Mucosa of descending colon (tissue), 3 donors: Measurements from ENCODE around the gene ERBB4. TPM values are rescaled to one million over a fixed set of nuclear protein-coding genes. Genes with fewer than 3 reads are reported as not detected.
"Not testable (repeated sequence)": the region's sequence is repeated elsewhere in the genome, so short reads cannot be mapped to it uniquely, and the experiment has no call there.

ENCODE experiments used
- ATAC-seq: fragments of 200-7000 bp; cut with Tn5 transposase; one replicate; pipeline ENCODE4 v1.9.1; 2020; ENCODE audit warnings: mild to moderate bottlenecking, moderate library complexity
- DNase-seq, 3 donors: peaks; one replicate each; pipeline ENCODE4 v3.0.0-alpha.2; 2020
- H3K36me3 ChIP-seq: fragments of 200-600 bp; one replicate; pipeline ENCODE4 v1.8.0; 2021; ENCODE audit warnings: low read depth, mild to moderate bottlenecking
- H3K4me1 ChIP-seq: fragments of 200-600 bp; one replicate; pipeline ENCODE4 v1.8.0; 2021; ENCODE audit warnings: low read depth, mild to moderate bottlenecking
- H3K4me3 ChIP-seq: fragments of 200-600 bp; one replicate; pipeline ENCODE4 v1.8.0; 2021; ENCODE audit warnings: mild to moderate bottlenecking
- H3K9me3 ChIP-seq: fragments of 200-600 bp; one replicate; pipeline ENCODE4 v1.8.0; 2021; ENCODE audit warnings: mild to moderate bottlenecking
- intact Hi-C, 2 donors: fragments of 100-400 bp; cut with DNase I in 1 of 2; cut with micrococcal nuclease in 1 of 2; formaldehyde crosslinking; loops; one replicate each; pipeline versions ENCODE4 v1.11.0 to v1.11.1; 2022; cut with DNase I, micrococcal nuclease
- total RNA-seq, 3 donors: library from RNA; stranded (reverse); fragmentation: NEBNext Ultra II Directional in 2 of 3; extraction: Animal tissue kit (Norgen Biotek cat#: 25700) in 2 of 3; gene quantifications; one replicate each; pipeline versions ENCODE4 v1.2.1 to v1.2.4, GENCODE V29; 2021 to 2023
- TF ChIP-seq, protein P1 (sequence below): fragments of 200-600 bp; IDR thresholded peaks from one replicate; pipeline ENCODE4 v1.8.0; 2022; ENCODE audit warnings: antibody characterized with exemption, mild to moderate bottlenecking
- donor health status: DM: no; HTN: no; CAD: no; lungs with moderate emphysema.
- donor health status: DM: no; HTN: no; CAD: no.
- donor health status: DM: no; HTN: yes; CAD: no.

ERBB4 gene
- total RNA-seq, 3 donors from 2014 or later: 0.05 to 0.25 TPM; not detected in 1

DNA sequence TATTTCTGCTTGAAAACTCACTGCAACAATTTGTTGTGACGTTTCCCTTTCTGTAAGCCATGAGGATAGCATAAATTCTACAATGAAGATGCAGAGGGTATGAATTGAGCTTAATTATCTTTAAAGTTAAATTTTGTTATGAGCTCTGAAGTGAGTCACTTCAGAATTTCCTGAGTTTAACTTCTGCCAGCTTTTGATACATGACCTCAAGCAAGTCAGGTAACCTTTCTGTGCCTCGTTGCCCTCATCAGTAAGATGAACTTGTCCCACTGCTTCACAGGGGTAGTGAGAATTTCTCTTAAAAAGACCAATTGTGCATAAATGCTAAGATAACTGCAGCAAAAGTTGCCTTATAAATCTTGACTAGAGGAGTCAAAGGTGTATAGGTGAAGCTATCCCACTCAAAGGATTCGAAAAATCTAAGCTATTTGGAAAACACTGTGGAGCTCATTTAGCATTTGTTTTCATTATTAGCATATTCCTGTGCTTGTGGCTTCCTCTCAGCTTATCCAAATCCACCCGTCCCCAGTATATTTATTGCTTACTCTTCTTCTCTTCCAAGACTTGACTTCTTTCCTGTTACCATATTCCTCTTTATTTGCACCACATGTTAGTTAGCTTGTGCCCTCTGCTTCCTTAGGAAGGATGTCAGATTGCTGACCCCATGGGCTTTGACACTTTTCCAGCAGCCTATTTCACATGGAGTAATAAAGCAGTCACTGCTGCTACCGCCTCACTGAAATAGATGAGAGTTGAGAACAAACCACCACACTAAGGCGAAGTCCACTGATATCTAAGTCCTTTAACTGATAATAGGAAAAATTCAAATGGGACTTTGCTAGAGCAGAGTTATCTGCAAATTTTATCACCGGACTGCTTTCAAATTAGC lies 428.6 kb downstream of the ERBB4 start:
- intact Hi-C loops: no loop called here
- Histone ChIP-seq H3K36me3 (no peaks in the 10 kb centered on the region), H3K4me3 (no peak overlapping the region), H3K9me3 (peaks cover 2% of the 10 kb centered on the region), H3K4me1 (no peaks in the 10 kb centered on the region)
- ATAC-seq (no peak), DNase-seq (no peak)
- TF ChIP-seq, protein P1, sequence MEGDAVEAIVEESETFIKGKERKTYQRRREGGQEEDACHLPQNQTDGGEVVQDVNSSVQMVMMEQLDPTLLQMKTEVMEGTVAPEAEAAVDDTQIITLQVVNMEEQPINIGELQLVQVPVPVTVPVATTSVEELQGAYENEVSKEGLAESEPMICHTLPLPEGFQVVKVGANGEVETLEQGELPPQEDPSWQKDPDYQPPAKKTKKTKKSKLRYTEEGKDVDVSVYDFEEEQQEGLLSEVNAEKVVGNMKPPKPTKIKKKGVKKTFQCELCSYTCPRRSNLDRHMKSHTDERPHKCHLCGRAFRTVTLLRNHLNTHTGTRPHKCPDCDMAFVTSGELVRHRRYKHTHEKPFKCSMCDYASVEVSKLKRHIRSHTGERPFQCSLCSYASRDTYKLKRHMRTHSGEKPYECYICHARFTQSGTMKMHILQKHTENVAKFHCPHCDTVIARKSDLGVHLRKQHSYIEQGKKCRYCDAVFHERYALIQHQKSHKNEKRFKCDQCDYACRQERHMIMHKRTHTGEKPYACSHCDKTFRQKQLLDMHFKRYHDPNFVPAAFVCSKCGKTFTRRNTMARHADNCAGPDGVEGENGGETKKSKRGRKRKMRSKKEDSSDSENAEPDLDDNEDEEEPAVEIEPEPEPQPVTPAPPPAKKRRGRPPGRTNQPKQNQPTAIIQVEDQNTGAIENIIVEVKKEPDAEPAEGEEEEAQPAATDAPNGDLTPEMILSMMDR: no peak

DNA sequence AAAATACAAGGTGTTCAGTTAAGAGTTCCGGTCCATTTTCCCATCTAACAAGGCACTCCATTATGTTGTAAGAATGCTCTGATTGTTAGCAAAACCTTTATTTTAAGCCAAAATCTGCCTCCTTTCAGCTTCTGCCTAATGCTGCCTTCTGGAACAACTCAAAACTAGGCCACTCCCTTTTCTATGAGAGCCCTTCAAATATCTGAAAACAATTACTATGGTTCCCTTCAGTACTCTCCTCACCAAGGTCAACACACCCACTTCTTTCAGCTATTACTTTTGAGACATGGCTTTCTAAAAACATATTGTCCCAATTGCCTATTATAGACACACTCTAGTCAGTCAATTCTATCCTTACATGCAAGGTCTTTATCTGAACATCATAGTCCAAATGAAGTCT lies 429.4 kb downstream of the ERBB4 start:
- H3K4me1 ChIP-seq: no peaks in the 10 kb centered on the region
- intact Hi-C loops: no loop called here
- ATAC-seq: no peak

DNA sequence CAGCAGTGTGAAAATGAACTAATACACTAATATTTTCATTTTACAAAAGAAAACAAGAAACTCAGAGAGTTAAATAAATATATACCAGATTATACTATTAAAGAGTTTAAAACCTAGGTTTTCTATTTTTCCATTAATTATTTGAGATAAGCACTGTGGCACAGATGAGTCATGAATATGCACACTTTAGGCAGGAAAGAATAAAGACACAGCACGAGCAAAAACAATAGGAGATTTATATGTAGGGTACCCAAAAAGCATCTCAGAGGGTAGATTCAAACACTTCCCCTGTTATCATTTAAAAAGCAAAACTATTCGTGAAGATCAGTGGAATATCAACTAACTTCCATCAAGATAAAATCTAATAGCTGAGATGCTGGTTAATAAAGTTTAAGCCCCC lies 430.6 kb downstream of the ERBB4 start:
- no peaks in the 10 kb centered on the region for H3K4me1 ChIP-seq
- H3K9me3 ChIP-seq: peaks cover 2% of the 10 kb centered on the region
- DNase-seq (no peak), ATAC-seq (no peak)
- no peaks in the 10 kb centered on the region for H3K36me3 ChIP-seq
- intact Hi-C loops: no loop called here
- TF ChIP-seq, protein P1: no peak
- H3K4me3 ChIP-seq: no peak overlapping the region

More for the DNA sequence above, 429.4 kb downstream of the ERBB4 start:
- Histone ChIP-seq H3K36me3 (no peaks in the 10 kb centered on the region), H3K9me3 (peaks cover 2% of the 10 kb centered on the region), H3K4me3 (no peak overlapping the region)
- TF ChIP-seq, protein P1: no peak
- no peak for DNase-seq

DNA sequence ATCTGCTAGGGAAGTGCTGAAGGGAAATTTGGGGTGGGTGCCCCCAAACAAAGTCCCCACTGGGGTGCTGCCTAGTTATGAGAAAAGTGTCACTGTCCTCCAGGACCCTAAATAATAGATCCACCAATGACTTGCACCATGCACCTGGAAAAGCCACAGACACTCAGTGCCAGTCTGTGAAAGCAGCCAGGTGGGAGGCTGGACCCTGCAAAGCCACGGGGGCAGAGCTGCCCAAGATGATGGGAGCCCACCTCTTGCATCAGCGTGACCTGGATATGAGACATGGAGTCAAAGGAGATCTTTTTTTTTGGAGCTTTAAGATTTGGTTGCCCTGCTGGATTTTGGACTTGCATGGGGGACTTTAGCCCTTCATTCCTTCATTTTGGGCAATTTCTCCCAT lies 431.6 kb downstream of the ERBB4 start:
- TF ChIP-seq, protein P1: no peak
- DNase-seq (no peak), ATAC-seq (no peak)
- intact Hi-C loops: no loop called here
- no peak overlapping the region for H3K4me3 ChIP-seq
- H3K36me3 ChIP-seq: no peaks in the 10 kb centered on the region
- H3K9me3 ChIP-seq: peaks cover 2% of the 10 kb centered on the region
- no peaks in the 10 kb centered on the region for H3K4me1 ChIP-seq

DNA sequence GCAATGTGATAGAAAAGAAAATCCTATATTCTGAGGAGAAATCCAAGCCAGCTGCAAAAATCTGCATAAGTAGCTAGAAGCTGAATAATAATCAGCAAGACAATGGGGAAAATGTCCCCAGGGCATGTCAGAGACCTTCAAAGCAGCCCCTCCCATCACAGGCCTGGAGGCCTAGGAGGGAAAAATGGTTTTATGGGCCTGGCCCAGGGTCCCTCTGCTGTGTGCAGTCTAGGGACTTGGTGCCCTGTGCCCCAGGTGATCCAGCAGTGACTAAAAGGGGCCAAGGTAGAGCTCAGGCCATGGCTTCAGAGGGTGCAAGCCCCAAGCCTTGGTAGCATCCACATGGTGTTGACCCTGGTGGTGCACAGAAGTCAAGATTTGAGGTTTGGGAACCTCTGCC lies 432.1 kb downstream of the ERBB4 start:
- H3K36me3 ChIP-seq, DNase-seq, H3K4me3 ChIP-seq, H3K4me1 ChIP-seq, ATAC-seq, intact Hi-C loops, H3K9me3 ChIP-seq: not testable (repeated sequence)

DNA sequence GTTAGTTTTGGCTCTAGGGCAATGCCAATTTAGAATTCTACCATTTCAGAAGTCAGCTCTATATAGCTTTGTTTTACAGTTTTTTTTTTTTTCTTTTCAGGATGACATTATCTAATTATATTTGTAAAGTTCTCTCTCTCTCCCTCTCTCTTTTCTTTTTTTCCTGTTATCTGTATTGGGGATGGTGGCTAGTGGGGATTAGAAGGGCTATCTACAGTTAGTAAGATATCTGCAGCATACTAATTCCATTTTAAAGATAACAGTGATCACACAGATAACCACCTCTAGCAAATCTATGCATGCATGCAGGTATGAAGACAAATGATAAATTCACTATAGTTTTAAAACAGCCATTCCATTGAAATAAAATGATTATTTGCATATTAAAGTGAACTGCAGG lies 438.9 kb downstream of the ERBB4 start:
- TF ChIP-seq, protein P1: no peak

More for the DNA sequence above, 438.9 kb downstream of the ERBB4 start:
- intact Hi-C loops: no loop called here
- no peaks in the 10 kb centered on the region for H3K9me3 ChIP-seq
- H3K36me3 ChIP-seq: no peaks in the 10 kb centered on the region
- DNase-seq: no peak
- no peaks in the 10 kb centered on the region for H3K4me1 ChIP-seq
- no peak for ATAC-seq
- no peak overlapping the region for H3K4me3 ChIP-seq
